ENCODE data around the gene CTPS1. TPM values are rescaled to one million over a fixed set of nuclear protein-coding genes. Genes with fewer than 3 reads are reported as not detected.

Gene CTPS1
- total RNA-seq, 1 experiment from 2014 or later = 73.4 TPM

DNA sequence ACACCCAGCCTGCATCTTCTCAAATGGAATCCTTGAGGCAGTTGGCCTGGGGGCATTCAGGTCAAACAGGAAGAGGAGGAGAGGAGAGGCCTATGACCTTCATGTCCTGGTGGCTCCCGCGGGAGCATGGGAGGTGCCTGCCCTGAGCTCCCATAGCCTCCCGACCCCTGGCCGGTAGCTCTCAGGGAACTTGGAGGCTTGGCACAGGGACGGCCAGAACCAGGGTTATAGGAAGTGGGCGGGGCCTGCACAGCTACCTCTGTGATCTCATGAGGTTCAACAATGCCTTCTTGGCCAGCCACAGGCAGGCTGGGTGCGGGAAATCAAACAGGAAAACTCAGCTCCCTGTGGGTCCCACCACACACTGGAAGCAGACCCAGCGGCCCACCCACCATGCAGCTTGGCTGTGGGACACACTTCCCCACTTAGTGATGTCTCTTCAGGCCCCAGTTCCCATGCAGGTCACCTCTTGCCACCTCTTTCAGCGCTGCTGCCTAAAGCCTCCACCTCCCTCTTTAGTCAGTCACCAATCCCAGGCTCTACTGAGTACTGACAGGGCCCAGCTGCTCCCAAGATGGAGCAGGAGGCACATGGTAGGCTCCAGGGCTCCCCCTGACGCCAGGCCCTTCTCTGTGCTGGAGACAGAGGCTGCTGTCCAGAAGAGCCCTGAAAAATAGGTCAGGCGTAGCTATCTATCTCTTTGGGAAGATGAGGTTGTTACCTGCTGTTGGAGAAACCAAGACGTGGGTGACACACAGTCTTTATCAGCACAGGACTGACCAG is 42.2 kb downstream of the CTPS1 start, which contains the start of gene SLFNL1 (continued):
- no peak for TF ChIP-seq ZNF219 (CRISPR knock-in tag; IDR thresholded peaks at IDR 0.05; ENCODE audit: borderline replicate concordance)
- 0 out of 2 replicates have a peak, but pooled peaks have one; percentile 8 for TF ChIP-seq PRRX2 (CRISPR knock-in tag; IDR thresholded peaks at IDR 0.05)
- no peak for TF ChIP-seq ESRRA (CRISPR knock-in tag; IDR thresholded peaks at IDR 0.05; ENCODE audit: borderline replicate concordance)
- TF ChIP-seq TEAD4 (CRISPR knock-in tag; IDR thresholded peaks at IDR 0.05) = no peak
- no peak for TF ChIP-seq NFATC4 (CRISPR knock-in tag; IDR thresholded peaks at IDR 0.05)
- TF ChIP-seq, protein P1, sequence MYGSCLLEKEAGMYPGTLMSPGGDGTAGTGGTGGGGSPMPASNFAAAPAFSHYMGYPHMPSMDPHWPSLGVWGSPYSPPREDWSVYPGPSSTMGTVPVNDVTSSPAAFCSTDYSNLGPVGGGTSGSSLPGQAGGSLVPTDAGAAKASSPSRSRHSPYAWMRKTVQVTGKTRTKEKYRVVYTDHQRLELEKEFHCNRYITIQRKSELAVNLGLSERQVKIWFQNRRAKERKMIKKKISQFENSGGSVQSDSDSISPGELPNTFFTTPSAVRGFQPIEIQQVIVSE (CRISPR knock-in tag; IDR thresholded peaks at IDR 0.05; ENCODE audit: borderline replicate concordance) = no peak
- TF ChIP-seq ZNF263 (CRISPR knock-in tag; IDR thresholded peaks at IDR 0.05; ENCODE audit: low read depth) = no peak
- no peak for TF ChIP-seq CREM (CRISPR knock-in tag; IDR thresholded peaks at IDR 0.05)
- TF ChIP-seq, protein P2, sequence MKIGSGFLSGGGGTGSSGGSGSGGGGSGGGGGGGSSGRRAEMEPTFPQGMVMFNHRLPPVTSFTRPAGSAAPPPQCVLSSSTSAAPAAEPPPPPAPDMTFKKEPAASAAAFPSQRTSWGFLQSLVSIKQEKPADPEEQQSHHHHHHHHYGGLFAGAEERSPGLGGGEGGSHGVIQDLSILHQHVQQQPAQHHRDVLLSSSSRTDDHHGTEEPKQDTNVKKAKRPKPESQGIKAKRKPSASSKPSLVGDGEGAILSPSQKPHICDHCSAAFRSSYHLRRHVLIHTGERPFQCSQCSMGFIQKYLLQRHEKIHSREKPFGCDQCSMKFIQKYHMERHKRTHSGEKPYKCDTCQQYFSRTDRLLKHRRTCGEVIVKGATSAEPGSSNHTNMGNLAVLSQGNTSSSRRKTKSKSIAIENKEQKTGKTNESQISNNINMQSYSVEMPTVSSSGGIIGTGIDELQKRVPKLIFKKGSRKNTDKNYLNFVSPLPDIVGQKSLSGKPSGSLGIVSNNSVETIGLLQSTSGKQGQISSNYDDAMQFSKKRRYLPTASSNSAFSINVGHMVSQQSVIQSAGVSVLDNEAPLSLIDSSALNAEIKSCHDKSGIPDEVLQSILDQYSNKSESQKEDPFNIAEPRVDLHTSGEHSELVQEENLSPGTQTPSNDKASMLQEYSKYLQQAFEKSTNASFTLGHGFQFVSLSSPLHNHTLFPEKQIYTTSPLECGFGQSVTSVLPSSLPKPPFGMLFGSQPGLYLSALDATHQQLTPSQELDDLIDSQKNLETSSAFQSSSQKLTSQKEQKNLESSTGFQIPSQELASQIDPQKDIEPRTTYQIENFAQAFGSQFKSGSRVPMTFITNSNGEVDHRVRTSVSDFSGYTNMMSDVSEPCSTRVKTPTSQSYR (CRISPR knock-in tag; IDR thresholded peaks at IDR 0.05) = no peak
- TF ChIP-seq SMAD3 (CRISPR knock-in tag; IDR thresholded peaks at IDR 0.05; ENCODE audit: borderline replicate concordance) = no peak
- no peak for TF ChIP-seq SP1 (CRISPR knock-in tag; conservative IDR thresholded peaks at IDR 0.05)
- no peak for TF ChIP-seq GTF2I (CRISPR knock-in tag; conservative IDR thresholded peaks at IDR 0.05)
- no peak for TF ChIP-seq GABPB1 (CRISPR knock-in tag; IDR thresholded peaks at IDR 0.05)
- 0 out of 2 replicates have a peak, but pooled peaks have one; percentile 26 for TF ChIP-seq FOXP1 (CRISPR knock-in tag; IDR thresholded peaks at IDR 0.05; ENCODE audit: borderline replicate concordance)
- TF ChIP-seq ZNF416 (CRISPR knock-in tag; IDR thresholded peaks at IDR 0.05) = no peak
- TF ChIP-seq, protein P3, sequence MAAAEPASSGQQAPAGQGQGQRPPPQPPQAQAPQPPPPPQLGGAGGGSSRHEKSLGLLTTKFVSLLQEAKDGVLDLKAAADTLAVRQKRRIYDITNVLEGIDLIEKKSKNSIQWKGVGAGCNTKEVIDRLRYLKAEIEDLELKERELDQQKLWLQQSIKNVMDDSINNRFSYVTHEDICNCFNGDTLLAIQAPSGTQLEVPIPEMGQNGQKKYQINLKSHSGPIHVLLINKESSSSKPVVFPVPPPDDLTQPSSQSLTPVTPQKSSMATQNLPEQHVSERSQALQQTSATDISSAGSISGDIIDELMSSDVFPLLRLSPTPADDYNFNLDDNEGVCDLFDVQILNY (CRISPR knock-in tag; IDR thresholded peaks at IDR 0.05) = no peak
- TF ChIP-seq, protein P4, sequence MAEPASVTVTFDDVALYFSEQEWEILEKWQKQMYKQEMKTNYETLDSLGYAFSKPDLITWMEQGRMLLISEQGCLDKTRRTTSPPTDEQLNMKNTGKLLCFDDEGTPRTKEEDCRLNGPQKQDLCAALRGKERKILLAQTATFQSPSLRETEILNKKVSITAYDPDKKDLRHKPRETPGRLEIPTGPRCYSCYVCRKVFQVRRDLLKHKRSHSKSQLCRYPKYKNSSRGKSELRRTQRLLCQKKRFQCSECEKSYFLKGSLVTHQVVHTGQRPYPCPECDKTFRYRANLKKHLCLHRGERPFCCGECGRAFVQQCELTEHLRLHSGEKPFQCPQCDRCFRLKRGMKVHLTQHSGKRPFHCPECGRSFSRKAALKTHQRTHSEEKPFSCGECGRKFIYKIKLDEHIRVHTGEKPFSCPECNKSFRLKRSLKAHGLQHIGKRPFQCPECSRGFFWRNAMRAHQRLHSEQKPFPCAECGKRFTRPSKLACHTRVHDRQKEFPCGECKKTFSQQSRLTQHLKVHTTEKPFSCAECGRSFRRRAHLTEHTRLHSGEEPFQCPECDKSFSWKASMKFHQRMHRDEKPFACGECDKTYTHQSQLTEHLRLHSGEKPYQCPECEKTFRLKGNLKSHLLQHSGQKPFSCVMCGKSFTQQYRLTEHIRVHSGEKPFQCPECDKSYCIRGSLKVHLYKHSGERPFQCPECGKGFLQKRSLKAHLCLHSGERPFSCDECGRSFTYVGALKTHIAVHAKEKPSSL (CRISPR knock-in tag; conservative IDR thresholded peaks at IDR 0.05) = no peak
- TF ChIP-seq, protein P5, sequence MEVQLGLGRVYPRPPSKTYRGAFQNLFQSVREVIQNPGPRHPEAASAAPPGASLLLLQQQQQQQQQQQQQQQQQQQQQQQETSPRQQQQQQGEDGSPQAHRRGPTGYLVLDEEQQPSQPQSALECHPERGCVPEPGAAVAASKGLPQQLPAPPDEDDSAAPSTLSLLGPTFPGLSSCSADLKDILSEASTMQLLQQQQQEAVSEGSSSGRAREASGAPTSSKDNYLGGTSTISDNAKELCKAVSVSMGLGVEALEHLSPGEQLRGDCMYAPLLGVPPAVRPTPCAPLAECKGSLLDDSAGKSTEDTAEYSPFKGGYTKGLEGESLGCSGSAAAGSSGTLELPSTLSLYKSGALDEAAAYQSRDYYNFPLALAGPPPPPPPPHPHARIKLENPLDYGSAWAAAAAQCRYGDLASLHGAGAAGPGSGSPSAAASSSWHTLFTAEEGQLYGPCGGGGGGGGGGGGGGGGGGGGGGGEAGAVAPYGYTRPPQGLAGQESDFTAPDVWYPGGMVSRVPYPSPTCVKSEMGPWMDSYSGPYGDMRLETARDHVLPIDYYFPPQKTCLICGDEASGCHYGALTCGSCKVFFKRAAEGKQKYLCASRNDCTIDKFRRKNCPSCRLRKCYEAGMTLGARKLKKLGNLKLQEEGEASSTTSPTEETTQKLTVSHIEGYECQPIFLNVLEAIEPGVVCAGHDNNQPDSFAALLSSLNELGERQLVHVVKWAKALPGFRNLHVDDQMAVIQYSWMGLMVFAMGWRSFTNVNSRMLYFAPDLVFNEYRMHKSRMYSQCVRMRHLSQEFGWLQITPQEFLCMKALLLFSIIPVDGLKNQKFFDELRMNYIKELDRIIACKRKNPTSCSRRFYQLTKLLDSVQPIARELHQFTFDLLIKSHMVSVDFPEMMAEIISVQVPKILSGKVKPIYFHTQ (CRISPR knock-in tag; IDR thresholded peaks at IDR 0.05) = no peak
- no peak for TF ChIP-seq NFYB (CRISPR knock-in tag; conservative IDR thresholded peaks at IDR 0.05; ENCODE audit: low read depth)
- TF ChIP-seq KAT7 (CRISPR knock-in tag; IDR thresholded peaks at IDR 0.05; ENCODE audit: borderline replicate concordance) = no peak
- TF ChIP-seq ELF4 (CRISPR knock-in tag; IDR thresholded peaks at IDR 0.05; ENCODE audit: low read depth) = no peak
- TF ChIP-seq, protein P6, sequence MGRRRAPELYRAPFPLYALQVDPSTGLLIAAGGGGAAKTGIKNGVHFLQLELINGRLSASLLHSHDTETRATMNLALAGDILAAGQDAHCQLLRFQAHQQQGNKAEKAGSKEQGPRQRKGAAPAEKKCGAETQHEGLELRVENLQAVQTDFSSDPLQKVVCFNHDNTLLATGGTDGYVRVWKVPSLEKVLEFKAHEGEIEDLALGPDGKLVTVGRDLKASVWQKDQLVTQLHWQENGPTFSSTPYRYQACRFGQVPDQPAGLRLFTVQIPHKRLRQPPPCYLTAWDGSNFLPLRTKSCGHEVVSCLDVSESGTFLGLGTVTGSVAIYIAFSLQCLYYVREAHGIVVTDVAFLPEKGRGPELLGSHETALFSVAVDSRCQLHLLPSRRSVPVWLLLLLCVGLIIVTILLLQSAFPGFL (CRISPR knock-in tag; IDR thresholded peaks at IDR 0.05; ENCODE audit: borderline replicate concordance) = no peak
- TF ChIP-seq, protein P7, sequence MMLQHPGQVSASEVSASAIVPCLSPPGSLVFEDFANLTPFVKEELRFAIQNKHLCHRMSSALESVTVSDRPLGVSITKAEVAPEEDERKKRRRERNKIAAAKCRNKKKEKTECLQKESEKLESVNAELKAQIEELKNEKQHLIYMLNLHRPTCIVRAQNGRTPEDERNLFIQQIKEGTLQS (CRISPR knock-in tag; conservative IDR thresholded peaks at IDR 0.05) = no peak
- TF ChIP-seq SMAD4 (CRISPR knock-in tag; IDR thresholded peaks at IDR 0.05) = no peak
- TF ChIP-seq, protein P8, sequence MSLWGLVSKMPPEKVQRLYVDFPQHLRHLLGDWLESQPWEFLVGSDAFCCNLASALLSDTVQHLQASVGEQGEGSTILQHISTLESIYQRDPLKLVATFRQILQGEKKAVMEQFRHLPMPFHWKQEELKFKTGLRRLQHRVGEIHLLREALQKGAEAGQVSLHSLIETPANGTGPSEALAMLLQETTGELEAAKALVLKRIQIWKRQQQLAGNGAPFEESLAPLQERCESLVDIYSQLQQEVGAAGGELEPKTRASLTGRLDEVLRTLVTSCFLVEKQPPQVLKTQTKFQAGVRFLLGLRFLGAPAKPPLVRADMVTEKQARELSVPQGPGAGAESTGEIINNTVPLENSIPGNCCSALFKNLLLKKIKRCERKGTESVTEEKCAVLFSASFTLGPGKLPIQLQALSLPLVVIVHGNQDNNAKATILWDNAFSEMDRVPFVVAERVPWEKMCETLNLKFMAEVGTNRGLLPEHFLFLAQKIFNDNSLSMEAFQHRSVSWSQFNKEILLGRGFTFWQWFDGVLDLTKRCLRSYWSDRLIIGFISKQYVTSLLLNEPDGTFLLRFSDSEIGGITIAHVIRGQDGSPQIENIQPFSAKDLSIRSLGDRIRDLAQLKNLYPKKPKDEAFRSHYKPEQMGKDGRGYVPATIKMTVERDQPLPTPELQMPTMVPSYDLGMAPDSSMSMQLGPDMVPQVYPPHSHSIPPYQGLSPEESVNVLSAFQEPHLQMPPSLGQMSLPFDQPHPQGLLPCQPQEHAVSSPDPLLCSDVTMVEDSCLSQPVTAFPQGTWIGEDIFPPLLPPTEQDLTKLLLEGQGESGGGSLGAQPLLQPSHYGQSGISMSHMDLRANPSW (CRISPR knock-in tag; conservative IDR thresholded peaks at IDR 0.05; ENCODE audit: low read depth) = no peak
- TF ChIP-seq TEAD1 (CRISPR knock-in tag; IDR thresholded peaks at IDR 0.05) = no peak
